KMS-11 (cell line): Measurements from ENCODE around the gene C16orf54.
"Not testable (repeated sequence)": the region's sequence is repeated elsewhere in the genome, so short reads cannot be mapped to it uniquely, and the experiment has no call there.

ENCODE experiments used
- H2AFZ ChIP-seq: fragments of 200-600 bp; sonication (generic); 2 replicates; pipeline ENCODE4 v1.6.1; 2016; ENCODE audit warnings: antibody characterized with exemption, mixed run types, low read depth
- H3K27ac ChIP-seq: fragments of 200-600 bp; sonication (generic); 2 replicates; pipeline ENCODE4 v1.6.1; 2016; ENCODE audit warnings: mild to moderate bottlenecking, mixed run types
- H3K27me3 ChIP-seq: fragments of 200-600 bp; sonication (generic); 2 replicates; pipeline ENCODE4 v1.6.1; 2017; ENCODE audit warnings: mild to moderate bottlenecking, low read depth, mixed run types, moderate library complexity; ENCODE audit not compliant: insufficient read depth
- H3K36me3 ChIP-seq: fragments of 200-600 bp; sonication (generic); 2 replicates; pipeline ENCODE4 v1.6.1; 2017; ENCODE audit warnings: mild to moderate bottlenecking, mixed run types; ENCODE audit not compliant: insufficient read depth
- H3K4me1 ChIP-seq: fragments of 200-600 bp; sonication (generic); 2 replicates; pipeline ENCODE4 v1.6.1; 2016; ENCODE audit warnings: mild to moderate bottlenecking, low read depth, mixed run types; ENCODE audit not compliant: poor library complexity, severe bottlenecking
- H3K4me2 ChIP-seq: fragments of 200-600 bp; sonication (generic); 2 replicates; pipeline ENCODE4 v1.7.0; 2016; ENCODE audit warnings: mild to moderate bottlenecking, mixed run types
- H3K4me3 ChIP-seq: fragments of 200-600 bp; sonication (generic); IDR thresholded peaks from 2 replicates; pipeline ENCODE4 v1.6.1; 2017; ENCODE audit warnings: low read depth, low read length, mixed read lengths; ENCODE audit not compliant: insufficient read depth
- H3K79me2 ChIP-seq: fragments of 200-600 bp; sonication (generic); 2 replicates; pipeline ENCODE4 v1.6.1; 2016; ENCODE audit warnings: low read depth, mixed run types; ENCODE audit not compliant: insufficient read depth
- H3K9ac ChIP-seq: fragments of 200-600 bp; sonication (generic); 2 replicates; pipeline ENCODE4 v1.6.1; 2016; ENCODE audit warnings: mild to moderate bottlenecking, mixed run types
- H4K20me1 ChIP-seq: fragments of 200-600 bp; sonication (generic); 2 replicates; pipeline ENCODE4 v1.6.1; 2016; ENCODE audit warnings: mild to moderate bottlenecking, mixed run types; ENCODE audit not compliant: insufficient read depth
- TF ChIP-seq, protein P1 (sequence below): fragments of 200-600 bp; sonication (generic); conservative IDR thresholded peaks from 2 replicates; pipeline ENCODE4 v1.6.1; 2017; ENCODE audit warnings: low read depth, mild to moderate bottlenecking, antibody characterized with exemption, low read length, moderate library complexity, mixed read lengths

C16orf54 gene

DNA sequence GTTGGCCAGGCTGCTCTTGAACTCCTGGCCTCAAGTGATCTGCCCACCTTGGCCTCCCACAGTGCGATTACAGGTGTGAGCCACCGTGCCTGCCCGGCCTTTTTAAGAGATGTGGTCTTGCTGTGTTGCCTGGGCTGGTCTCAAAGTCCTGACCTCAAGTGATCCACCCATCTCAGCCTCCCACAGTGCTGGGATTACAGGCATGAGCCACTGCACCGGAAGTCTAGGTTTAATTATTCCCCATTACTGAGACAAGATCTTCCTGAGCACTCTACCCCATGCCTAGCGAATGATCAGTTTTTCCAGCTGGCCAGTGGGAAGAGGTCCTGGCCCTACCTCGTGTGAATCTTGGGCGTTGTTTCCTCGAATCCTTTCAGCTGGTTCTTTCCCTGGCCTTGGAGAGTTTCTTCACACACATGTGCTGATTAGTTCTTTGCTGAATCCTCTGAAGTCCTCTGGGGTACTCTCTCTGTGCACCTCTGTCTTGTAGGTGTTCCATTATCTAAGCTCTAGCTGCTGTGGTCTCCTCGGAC, 18.9 kb downstream of the C16orf54 start:
- no peak overlapping the region for H3K4me2 ChIP-seq
- no peaks in the 10 kb centered on the region; the same call in 1 of the 2 replicates for H3K27me3 ChIP-seq
- no peaks in the 10 kb centered on the region for H3K36me3 ChIP-seq
- H4K20me1 ChIP-seq = no peaks in the 10 kb centered on the region
- TF ChIP-seq, protein P1, sequence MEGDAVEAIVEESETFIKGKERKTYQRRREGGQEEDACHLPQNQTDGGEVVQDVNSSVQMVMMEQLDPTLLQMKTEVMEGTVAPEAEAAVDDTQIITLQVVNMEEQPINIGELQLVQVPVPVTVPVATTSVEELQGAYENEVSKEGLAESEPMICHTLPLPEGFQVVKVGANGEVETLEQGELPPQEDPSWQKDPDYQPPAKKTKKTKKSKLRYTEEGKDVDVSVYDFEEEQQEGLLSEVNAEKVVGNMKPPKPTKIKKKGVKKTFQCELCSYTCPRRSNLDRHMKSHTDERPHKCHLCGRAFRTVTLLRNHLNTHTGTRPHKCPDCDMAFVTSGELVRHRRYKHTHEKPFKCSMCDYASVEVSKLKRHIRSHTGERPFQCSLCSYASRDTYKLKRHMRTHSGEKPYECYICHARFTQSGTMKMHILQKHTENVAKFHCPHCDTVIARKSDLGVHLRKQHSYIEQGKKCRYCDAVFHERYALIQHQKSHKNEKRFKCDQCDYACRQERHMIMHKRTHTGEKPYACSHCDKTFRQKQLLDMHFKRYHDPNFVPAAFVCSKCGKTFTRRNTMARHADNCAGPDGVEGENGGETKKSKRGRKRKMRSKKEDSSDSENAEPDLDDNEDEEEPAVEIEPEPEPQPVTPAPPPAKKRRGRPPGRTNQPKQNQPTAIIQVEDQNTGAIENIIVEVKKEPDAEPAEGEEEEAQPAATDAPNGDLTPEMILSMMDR = no peak
- H2AFZ ChIP-seq = no peak overlapping the region
- no peak overlapping the region for H3K4me3 ChIP-seq
- H3K79me2 ChIP-seq = no peaks in the 10 kb centered on the region
- no peak overlapping the region for H3K9ac ChIP-seq
- peaks cover 15% of the 10 kb centered on the region for H3K4me1 ChIP-seq
- H3K27ac ChIP-seq = no peak overlapping the region

DNA sequence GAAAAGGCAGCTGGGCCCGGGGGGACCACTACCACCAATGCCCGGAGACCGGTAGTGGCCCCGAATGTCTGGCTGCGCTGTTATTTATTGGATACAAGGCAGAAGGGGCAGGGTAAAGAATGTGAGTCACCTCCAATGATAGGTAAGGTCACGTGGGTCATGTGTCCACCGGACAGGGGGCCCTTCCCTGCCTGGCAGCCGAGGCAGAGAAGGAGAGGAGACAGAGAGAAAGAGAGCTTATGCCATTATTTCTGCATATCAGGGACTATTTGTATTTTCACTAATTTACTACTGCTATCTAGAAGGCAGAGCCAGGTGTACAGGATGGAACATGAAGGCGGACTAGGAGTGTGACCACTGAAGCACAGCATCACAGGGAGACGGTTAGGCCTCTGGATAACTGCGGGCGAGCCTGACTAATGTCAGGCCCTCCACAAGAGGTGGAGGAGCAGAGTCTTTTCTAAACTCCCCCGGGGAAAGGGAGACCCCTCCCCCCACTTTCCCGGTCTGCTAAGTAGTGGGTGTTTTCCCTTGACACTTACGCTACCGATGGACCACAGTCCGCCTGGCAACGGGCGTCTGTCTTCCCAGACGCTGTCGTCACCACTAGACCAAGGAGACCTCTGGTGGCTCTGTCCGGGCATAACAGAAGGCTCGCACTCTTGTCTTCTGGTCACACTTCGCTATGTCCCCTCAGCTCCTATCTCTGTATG, 24.5 kb downstream of the C16orf54 start:
- not testable (repeated sequence) for H2AFZ ChIP-seq, H3K4me2 ChIP-seq, H3K4me3 ChIP-seq, H3K27me3 ChIP-seq, H3K36me3 ChIP-seq, H4K20me1 ChIP-seq, H3K9ac ChIP-seq, H3K79me2 ChIP-seq, H3K4me1 ChIP-seq, H3K27ac ChIP-seq

DNA sequence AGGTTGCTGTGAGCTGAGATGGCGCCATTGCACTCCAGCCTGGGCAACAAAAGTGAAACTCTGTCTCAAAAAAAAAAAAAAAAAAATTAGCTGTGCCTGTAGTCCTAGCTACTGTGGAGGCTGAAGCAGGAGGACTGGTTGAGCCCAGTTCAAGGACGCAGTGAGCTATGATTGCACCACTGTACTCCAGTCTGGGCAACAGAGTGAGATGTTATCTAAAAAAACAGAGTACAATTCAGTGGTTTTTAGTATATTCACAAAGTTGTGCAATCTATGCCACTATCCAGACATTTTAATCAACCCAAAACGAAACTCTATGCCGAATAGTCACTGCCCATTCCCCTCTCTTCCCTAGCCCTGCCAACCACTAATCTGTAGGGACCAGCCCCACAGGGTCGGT, 25.1 kb downstream of the C16orf54 start:
- Histone ChIP-seq H3K4me2 (no peak overlapping the region), H3K27ac (no peak overlapping the region), H3K4me3 (no peak overlapping the region), H3K36me3 (no peaks in the 10 kb centered on the region), H3K27me3 (no peaks in the 10 kb centered on the region), H3K79me2 (no peaks in the 10 kb centered on the region), H3K4me1 (no peaks in the 10 kb centered on the region), H2AFZ (no peak overlapping the region), H4K20me1 (no peaks in the 10 kb centered on the region), H3K9ac (no peak overlapping the region)
- TF ChIP-seq, protein P1 = no peak

DNA sequence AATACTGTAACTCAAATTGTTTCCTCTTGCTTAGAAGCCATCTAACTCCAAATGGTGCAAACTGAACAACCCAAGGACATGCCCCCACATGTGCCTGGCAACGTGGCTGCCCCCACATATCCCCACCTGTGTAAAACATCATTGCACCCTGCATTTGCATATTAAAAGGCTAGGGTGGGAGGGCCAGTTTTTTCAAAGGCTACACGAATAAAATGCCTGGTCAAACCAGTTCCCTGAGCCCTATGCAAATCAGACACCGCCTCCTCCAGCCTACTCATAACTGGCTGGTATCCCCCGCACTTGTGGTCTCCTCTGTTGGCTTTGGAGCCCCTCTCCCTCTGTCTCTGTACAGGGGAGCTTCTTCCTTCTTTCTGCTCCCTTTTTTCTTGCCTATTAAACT, 26.7 kb downstream of the C16orf54 start:
- H3K4me2 ChIP-seq = no peak overlapping the region

More for the DNA sequence above, 26.7 kb downstream of the C16orf54 start:
- TF ChIP-seq, protein P1 = no peak
- H3K79me2 ChIP-seq = no peaks in the 10 kb centered on the region
- no peak overlapping the region for H3K4me3 ChIP-seq
- H3K9ac ChIP-seq = no peak overlapping the region
- no peak overlapping the region for H2AFZ ChIP-seq
- peaks cover 10% of the 10 kb centered on the region for H3K4me1 ChIP-seq
- no peak overlapping the region for H3K27ac ChIP-seq
- H3K27me3 ChIP-seq = no peaks in the 10 kb centered on the region
- H3K36me3 ChIP-seq = no peaks in the 10 kb centered on the region
- H4K20me1 ChIP-seq = no peaks in the 10 kb centered on the region
